ENCODE data around the gene CPOX. TPM values are rescaled to one million over a fixed set of nuclear protein-coding genes. Genes with fewer than 3 reads are reported as not detected.

CPOX gene
- 15.2 and 20.5 TPM in 2 replicates for total RNA-seq

DNA sequence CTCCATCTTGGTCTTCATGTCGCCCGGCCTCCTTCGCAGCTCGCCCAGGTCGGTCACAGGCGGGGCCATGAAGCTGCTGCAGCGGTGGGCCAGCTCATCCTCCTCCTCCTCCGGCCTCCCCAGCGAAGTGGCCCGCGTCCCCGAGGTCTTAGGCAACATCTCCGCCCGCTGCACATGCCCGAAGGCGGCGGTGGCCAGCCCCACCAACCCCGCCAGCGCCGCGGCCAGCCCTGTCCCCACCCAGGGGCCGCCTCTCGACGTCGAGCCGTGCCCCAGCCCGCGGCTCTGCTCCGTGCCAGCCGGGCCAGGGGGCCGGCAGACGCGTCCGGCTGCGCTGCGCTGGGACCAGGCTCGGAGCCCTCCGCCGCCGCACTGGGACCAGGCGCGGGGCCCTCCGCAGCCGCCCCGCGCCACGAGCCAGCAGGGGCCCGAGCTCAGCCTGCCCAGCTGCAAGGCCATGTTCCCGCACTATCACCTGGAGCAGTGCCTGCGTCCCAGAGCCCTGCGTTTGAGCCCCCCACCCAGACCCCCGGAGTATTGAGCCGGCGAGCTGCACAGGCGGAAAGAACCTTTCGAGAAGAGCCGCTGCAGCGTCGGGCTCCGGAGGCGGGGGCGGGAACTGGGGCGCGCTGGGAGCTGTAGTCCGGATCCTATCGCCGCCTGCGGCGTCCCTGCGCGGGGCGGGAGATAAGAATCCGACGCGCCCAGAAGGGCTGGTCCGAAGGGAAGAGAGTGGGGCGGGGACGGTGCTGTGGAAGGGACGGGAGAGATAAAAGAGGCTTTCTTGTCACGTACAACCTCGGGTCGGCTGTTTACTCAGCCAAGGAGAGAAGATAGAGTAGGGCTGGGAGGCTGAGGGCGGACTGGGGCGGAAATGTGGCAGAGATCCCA lies at the start of gene CPOX:
TSS of gene CPOX (minus strand) at position 566 of the 891 bp plus-strand sequence. CDS start at position 459, 107 bp downstream.

DNA sequence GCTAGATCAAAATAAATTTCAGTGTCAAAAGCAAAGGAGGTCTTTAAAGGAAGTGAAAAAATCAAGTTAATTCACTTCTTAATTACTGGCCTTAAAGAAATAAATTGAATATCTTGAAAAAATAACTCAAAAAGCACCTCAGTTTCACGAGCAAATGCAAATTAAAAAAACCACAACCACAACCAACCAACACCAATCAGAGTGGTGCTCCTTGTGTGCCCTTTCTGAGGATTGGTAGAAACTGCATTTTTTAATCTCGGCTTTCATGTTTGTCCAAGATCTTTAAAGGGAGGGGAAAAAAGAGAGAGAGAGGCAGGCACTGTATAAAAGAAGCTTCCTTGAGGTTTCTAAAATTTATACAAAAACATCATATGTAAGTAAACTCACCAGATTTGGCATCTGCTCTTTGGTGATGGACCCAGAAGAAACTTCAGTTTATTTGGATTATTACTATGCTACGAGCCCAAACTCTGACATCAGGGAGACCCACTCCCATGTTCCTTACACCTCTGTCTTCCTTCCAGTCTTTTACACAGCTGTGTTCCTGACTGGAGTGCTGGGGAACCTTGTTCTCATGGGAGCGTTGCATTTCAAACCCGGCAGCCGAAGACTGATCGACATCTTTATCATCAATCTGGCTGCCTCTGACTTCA lies 61.7 kb downstream of the CPOX start, which contains the start of gene GPR15:
TSS of gene GPR15 (plus strand) at position 357 of the 653 bp plus-strand sequence. CDS start at position 413, 56 bp downstream.

Other genes starting within 250 kb of the CPOX start
- gene OR5K4, start 239.8 kb downstream of the CPOX start, total RNA-seq: not detected in 2 replicates
- gene OR5K3, start 202.9 kb downstream of the CPOX start, total RNA-seq: not detected in 2 replicates
- gene OR5K1, start 130.4 kb downstream of the CPOX start, total RNA-seq: not detected in 2 replicates
- gene OR5K2, start 95.9 kb downstream of the CPOX start, total RNA-seq: not detected in 2 replicates
- gene CLDND1, start 70.7 kb downstream of the CPOX start, total RNA-seq: 37.8 and 50.4 TPM in 2 replicates
- not detected in 2 replicates for gene GPR15, start 61.6 kb downstream of the CPOX start, total RNA-seq
- 1.3 TPM in 2 replicates for gene ST3GAL6, start 169.7 kb upstream of the CPOX start, total RNA-seq

Data from bronchial smooth muscle cell (primary cell).